Measurements from ENCODE around the gene LDLRAD3.

Gene LDLRAD3

DNA sequence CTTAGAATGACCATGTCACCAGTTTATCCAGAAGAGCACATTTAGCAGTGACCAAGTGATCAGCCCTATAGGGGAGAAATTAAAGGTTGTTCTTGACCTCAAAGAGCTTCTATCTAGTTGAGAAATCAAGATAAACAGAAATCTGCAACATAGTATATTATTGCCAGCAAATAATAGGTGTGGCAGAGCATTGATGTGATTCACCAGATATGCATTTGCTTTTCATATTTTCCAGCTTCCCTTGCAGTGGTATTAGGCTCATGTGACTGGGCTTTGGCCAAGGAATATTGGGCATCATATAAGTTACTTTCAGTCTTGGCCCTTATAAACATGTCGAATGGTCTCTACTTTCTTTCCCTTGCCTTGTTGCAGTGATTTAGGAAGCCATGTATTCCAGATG is 310.9 kb downstream of the LDLRAD3 start:
- no peak for DNase-seq

DNA sequence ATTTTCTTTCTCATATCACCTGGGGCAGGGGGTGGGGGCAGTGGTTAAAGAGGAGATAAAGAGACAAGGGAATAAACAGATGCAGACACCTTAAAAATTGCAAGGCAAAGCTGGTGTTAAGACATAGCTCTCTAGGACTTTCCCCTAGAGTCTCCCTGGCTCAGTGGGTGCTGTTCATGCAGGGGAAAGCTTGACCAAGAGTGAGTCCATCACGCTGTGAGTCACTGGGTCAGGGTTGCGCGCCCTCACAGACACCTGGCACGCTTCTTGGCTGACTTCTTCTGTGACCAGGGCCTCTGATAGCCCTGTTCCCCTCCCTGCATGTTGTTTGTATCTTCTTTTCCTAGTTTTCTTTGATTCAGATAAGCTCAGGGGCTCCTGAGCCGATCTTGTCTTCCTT is 313.5 kb downstream of the LDLRAD3 start:
- no peak for DNase-seq

DNA sequence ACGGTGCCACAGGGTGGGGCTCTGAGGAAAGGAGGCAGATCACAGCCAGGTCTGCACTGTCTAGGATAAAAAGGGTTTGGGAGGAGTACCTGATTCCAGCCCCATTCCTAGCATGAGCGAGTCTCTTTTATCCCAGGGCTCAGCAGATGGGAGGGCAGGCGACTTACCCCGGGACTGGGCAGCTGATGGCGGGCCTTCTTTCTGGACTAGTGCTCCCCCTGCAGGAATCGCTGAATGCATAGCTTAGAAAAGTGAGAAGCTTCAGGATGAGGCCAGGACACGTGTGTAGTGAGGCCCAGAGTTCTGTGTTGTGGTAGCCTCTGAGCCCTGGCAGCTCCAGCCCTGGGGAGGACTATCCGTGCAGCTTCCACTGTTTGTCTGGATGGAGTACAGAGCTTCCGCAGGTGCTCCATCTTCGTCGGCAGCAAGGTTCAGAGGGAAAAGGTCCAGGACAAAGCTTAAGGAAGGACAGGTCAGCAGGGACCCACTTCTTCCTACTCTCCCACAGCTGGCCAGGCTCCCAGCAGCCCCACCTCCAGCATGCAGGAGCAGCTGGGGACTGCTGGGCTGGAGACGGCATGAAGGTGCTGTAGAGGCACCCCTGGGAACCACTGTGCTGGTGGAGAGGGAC is 315.0 kb downstream of the LDLRAD3 start:
- DNase-seq: peak; percentile 65

DNA sequence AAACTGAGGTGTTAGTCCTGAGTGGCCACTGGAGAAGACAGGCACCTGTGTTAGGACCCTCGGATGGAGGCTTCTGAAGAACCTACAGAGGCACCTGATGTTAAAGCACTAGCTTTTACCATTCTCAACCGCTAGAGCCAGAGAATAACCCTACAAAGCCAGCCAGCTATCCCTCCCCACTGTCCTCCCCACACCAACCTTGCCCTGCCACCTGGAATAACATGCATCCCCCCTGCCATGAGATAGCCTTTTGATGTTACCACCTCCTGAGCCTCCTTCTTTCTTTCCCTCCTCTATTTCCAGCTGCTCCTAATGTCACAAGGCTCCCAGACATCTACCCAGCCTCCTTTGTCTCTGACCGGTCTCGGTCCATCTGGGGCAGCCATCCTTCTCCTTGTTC is 317.2 kb downstream of the LDLRAD3 start:
- DNase-seq: no peak

DNA sequence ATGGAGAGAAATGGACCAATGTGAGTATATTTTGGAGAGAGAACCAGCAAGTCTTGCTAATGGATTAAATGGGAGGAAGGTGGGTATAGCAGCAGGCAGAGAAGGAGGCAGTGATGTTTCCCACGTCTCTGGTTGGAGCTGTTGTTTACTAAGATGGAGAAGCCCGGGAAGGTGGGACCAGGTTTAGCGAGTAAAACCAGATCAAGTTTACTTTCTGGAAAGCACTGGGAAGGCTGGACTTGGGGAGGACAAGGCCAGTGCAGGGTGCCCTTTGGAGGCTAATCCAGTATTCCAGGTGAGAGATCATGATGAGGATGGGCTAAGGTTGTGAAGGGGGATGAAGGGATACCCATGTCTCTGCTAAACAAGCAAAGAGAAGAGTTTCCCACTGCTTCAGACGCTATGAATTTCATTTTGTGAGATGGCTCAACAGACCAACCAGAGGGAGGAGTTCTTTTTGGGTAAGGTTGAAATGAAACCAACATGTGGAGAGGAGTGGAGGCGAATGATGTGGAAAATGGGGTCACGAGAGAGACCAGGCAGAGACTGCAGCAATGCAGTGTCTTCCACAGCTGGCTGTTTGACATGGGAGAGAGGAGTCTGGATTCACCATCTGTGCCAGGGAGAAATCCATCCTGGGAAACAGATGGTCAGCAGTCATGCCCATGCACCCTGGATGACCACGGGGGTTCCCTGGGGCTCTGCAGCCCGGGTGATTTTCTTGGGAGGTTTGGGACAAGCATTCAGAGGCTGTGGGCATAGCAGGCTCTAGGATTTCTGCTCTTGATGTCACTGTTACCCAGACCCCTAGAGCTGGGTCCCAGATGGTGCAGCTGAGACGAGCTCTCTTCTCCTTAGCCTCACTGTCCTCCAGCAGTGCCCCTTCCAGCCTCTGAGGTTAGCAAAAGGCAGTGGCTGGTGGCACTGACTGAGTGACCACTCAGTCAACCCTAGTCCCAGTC is 320.4 kb downstream of the LDLRAD3 start:
- no peak for DNase-seq

- DNase-seq: no peak
These were observed 321.1 kb downstream of the LDLRAD3 start for GRCh38 chr11:36264973-36265344.

- peak; percentile 19 for DNase-seq
These were observed 322.1 kb downstream of the LDLRAD3 start for GRCh38 chr11:36265793-36266628.

- DNase-seq: no peak
These were observed 322.9 kb downstream of the LDLRAD3 start for GRCh38 chr11:36266767-36267166.

DNA sequence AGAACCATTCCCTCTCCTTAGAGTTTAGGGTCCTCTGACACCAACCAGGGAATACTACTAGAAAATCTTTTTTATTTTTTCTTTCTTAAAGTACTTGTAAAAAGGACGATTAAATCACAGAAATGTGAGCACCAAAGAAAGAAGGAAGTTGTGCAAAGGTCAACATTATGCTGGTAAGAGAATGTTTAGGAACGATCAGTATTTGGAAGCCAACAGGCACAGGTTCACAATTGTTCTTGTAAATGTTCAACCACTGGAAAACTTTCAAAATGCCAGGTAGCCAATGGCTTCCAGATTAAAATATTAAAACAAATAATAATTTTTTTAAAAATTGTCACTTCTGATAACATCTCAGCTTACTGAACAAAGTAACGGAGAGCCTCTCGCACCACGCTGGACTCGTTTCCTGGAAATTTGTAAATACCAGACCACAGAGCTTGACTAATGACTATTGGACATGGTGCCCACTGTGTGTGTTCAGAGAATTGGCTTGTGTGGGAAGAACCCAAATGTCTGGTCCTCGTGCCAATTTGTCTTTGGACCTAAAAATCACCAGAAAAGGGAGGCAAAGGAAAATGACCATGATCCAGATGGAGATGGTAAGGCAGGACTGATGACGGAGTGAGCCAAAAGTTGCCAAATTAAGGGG is 324.6 kb downstream of the LDLRAD3 start:
- no peak for DNase-seq

GRCh38 chr11:36270701-36271100 is 326.8 kb downstream of the LDLRAD3 start:
- DNase-seq: no peak

DNA sequence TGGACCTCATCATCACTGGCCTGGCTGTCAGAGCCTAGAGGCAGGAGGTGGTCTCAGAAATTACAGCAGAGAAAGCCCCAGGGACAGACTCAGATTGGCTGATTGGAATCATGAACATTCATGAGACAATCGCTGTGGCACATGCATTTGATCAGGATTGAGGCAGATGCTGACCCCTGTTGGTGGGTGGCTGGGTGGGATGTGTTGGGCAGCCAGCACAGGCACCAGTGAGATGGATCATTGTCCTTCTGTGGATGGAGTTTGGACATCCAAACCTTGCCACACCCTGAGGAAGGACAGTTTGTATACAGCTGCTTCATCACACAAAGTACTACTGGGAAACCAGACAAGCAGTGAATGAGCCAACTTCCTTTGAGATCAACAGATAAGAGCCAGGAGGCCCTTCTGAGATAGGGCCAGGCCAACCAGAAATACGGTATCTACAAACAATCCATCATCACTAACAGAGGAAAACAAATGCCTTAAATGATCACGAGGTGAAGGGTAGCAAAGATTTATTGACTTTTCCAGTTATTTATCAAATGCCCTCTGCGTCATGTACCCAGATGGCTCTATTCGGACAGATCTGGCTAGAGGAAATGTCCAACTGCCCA is 328.0 kb downstream of the LDLRAD3 start:
- DNase-seq: no peak

- no peak for DNase-seq
These were observed 329.2 kb downstream of the LDLRAD3 start for GRCh38 chr11:36273110-36273509.

- DNase-seq: no peak
These were observed 330.6 kb downstream of the LDLRAD3 start for GRCh38 chr11:36274414-36274813.

GRCh38 chr11:36278531-36279282 is 334.8 kb downstream of the LDLRAD3 start:
- no peak for DNase-seq

- DNase-seq: no peak
These were observed 336.7 kb downstream of the LDLRAD3 start for GRCh38 chr11:36280531-36280930.
